Neural cell (in vitro differentiated cells): ENCODE results near the gene PELI2. TPM values are rescaled to one million over a fixed set of nuclear protein-coding genes. Genes with fewer than 3 reads are reported as not detected.

Experiments
- H2AFZ ChIP-seq: fragments of 200-600, 300-800 bp; sonication (generic), shearing (Covaris generic); 2 replicates; pipeline ENCODE4 v1.6.0; 2014; ENCODE audit warnings: low read depth, mild to moderate bottlenecking, antibody characterized with exemption, low read length, moderate library complexity
- H3F3A ChIP-seq: fragments of 200-600 bp; shearing (Covaris generic); 2 replicates; pipeline ENCODE4 v1.6.1; 2016; ENCODE audit warnings: mild to moderate bottlenecking, moderate library complexity, mixed read lengths, antibody characterized with exemption, low read length; ENCODE audit not compliant: insufficient read depth, poor library complexity, severe bottlenecking
- H3K27ac ChIP-seq: fragments of 200-600, 300-800 bp; sonication (generic), shearing (Covaris generic); 2 replicates; pipeline ENCODE4 v1.5.1; 2014; ENCODE audit warnings: mild to moderate bottlenecking, low read length, moderate library complexity
- H3K27me3 ChIP-seq: fragments of 300-800, 200-600 bp; sonication (generic), shearing (Covaris generic); 2 replicates; pipeline ENCODE4 v1.6.0; 2014; ENCODE audit warnings: mild to moderate bottlenecking, low read depth, low read length, moderate library complexity; ENCODE audit not compliant: insufficient read depth
- H3K36me3 ChIP-seq: fragments of 300-800, 200-600 bp; sonication (generic), shearing (Covaris generic); 2 replicates; pipeline ENCODE4 v1.5.1; 2014; ENCODE audit warnings: mild to moderate bottlenecking, antibody characterized with exemption, low read length, moderate library complexity; ENCODE audit not compliant: insufficient read depth
- H3K4me2 ChIP-seq: fragments of 300-800, 200-600 bp; sonication (generic), shearing (Covaris generic); 2 replicates; pipeline ENCODE4 v1.6.0; 2014; ENCODE audit warnings: mild to moderate bottlenecking, low read length
- H3K4me3 ChIP-seq: fragments of 300-800, 200-600 bp; sonication (generic), shearing (Covaris generic); 2 replicates; pipeline ENCODE4 v1.5.1; 2014; ENCODE audit warnings: mild to moderate bottlenecking, low read length, moderate library complexity
- H3K79me2 ChIP-seq: fragments of 200-600 bp; shearing (Covaris generic); replicated peaks from 2 replicates; pipeline ENCODE4 v1.6.0; 2014; ENCODE audit warnings: mild to moderate bottlenecking, low read length, moderate library complexity; ENCODE audit not compliant: insufficient read depth
- H3K9ac ChIP-seq: fragments of 300-800, 200-600 bp; sonication (generic), shearing (Covaris generic); 2 replicates; pipeline ENCODE4 v1.6.1; 2016; ENCODE audit warnings: mild to moderate bottlenecking, low read length, mixed read lengths
- H3K9me2 ChIP-seq: fragments of 200-600 bp; shearing (Covaris generic); 2 replicates; pipeline ENCODE4 v1.6.1; 2016; ENCODE audit warnings: mild to moderate bottlenecking, low read length, mixed read lengths; ENCODE audit not compliant: insufficient read depth
- H3K9me3 ChIP-seq: fragments of 200-600, 300-800 bp; sonication (generic), shearing (Covaris generic); 2 replicates; pipeline ENCODE4 v1.6.1; 2016; ENCODE audit warnings: mild to moderate bottlenecking, mixed run types, low read length, moderate library complexity, mixed read lengths
- H4K20me1 ChIP-seq: fragments of 200-600 bp; shearing (Covaris generic); 2 replicates; pipeline ENCODE4 v1.6.1; 2016; ENCODE audit warnings: mild to moderate bottlenecking, mixed run types; ENCODE audit not compliant: insufficient read depth
- EP300 ChIP-seq: fragments of 450-650 bp; conservative IDR thresholded peaks from 2 replicates; pipeline ENCODE4 v1.6.1; 2014; ENCODE audit warnings: antibody characterized with exemption, mild to moderate bottlenecking, moderate library complexity; ENCODE audit not compliant: poor library complexity, severe bottlenecking
- EZH2 ChIP-seq: fragments of 200-600, 300-800 bp; shearing (Covaris generic), sonication (generic); IDR thresholded peaks from 2 replicates; pipeline ENCODE4 v1.6.1; 2014; ENCODE audit warnings: antibody characterized with exemption, low read length, borderline replicate concordance, mild to moderate bottlenecking; ENCODE audit not compliant: insufficient read depth, poor library complexity, severe bottlenecking
- MXI1 ChIP-seq: fragments of 450-650 bp; conservative IDR thresholded peaks from 2 replicates; pipeline ENCODE4 v1.6.1; 2014; ENCODE audit warnings: antibody characterized with exemption, mild to moderate bottlenecking; ENCODE audit not compliant: poor library complexity, severe bottlenecking
- POLR2AphosphoS5 ChIP-seq: IDR thresholded peaks from 2 replicates; pipeline ENCODE4 v1.6.1; 2012
- RAD21 ChIP-seq: fragments of 450-650 bp; conservative IDR thresholded peaks from 2 replicates; pipeline ENCODE4 v1.6.1; 2014; ENCODE audit warnings: antibody characterized with exemption, mild to moderate bottlenecking, moderate library complexity
- SMC3 ChIP-seq: fragments of 450-650 bp; conservative IDR thresholded peaks from 2 replicates; pipeline ENCODE4 v1.6.1; 2014; ENCODE audit warnings: antibody characterized with exemption, mild to moderate bottlenecking, moderate library complexity; ENCODE audit not compliant: poor library complexity
- TAF1 ChIP-seq: IDR thresholded peaks from 2 replicates; pipeline ENCODE4 v1.6.1; 2012; ENCODE audit warnings: low read depth
- polyA plus RNA-seq: library from polyadenylated mRNA; depleted of rRNA; stranded (reverse); fragments of >200 nt; gene quantifications from 2 replicates; pipeline ENCODE4 v1.2.3, GENCODE V29; 2014
- TF ChIP-seq, protein P1 (sequence below): fragments of 450-650 bp; IDR thresholded peaks from 2 replicates; pipeline ENCODE4 v1.5.1; 2014; ENCODE audit warnings: antibody characterized with exemption, mild to moderate bottlenecking, moderate library complexity; ENCODE audit not compliant: poor library complexity, severe bottlenecking
- TF ChIP-seq, protein P2 (sequence below): IDR thresholded peaks from 2 replicates; pipeline ENCODE4 v1.6.1; 2012; ENCODE audit warnings: borderline replicate concordance

The PELI2 gene
- polyA plus RNA-seq, 1 donor from 2014 or later = 5.3 TPM

DNA sequence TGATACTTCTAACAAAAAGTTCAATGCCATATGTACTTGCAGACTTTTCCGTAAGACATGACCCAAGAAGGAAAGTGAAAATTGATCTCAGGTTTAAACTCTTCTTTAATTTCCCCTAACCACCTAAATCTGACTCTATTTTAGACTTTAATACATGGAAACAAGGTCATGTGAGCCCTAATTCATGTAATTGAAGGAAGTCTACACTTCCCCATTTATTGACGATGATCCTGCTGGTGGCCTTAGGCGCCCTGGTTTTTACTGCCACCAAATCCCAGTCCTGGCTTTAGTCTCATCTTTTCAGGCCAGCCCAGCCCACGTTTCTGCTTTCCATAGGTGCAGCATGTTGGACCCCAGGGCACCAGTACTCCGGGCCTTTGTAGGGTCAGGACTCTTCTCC is 157.9 kb downstream of the PELI2 start:
- no peaks in the 10 kb centered on the region for H3F3A ChIP-seq
- no peak overlapping the region for H3K9ac ChIP-seq
- H3K36me3 ChIP-seq = no peaks in the 10 kb centered on the region
- no peak overlapping the region for H3K27ac ChIP-seq
- H4K20me1 ChIP-seq = no peaks in the 10 kb centered on the region
- H3K4me3 ChIP-seq = no peak overlapping the region
- H3K9me2 ChIP-seq = no peaks in the 10 kb centered on the region
- H3K79me2 ChIP-seq = peaks cover 7% of the 10 kb centered on the region
- H2AFZ ChIP-seq = no peak overlapping the region
- H3K27me3 ChIP-seq = no peaks in the 10 kb centered on the region
- no peak overlapping the region for H3K4me2 ChIP-seq
- TF ChIP-seq MXI1 (no peak), EP300 (no peak), SMC3 (no peak), RAD21 (no peak), TAF1 (no peak), POLR2AphosphoS5 (no peak), EZH2 (no peak)
- TF ChIP-seq, protein P1, sequence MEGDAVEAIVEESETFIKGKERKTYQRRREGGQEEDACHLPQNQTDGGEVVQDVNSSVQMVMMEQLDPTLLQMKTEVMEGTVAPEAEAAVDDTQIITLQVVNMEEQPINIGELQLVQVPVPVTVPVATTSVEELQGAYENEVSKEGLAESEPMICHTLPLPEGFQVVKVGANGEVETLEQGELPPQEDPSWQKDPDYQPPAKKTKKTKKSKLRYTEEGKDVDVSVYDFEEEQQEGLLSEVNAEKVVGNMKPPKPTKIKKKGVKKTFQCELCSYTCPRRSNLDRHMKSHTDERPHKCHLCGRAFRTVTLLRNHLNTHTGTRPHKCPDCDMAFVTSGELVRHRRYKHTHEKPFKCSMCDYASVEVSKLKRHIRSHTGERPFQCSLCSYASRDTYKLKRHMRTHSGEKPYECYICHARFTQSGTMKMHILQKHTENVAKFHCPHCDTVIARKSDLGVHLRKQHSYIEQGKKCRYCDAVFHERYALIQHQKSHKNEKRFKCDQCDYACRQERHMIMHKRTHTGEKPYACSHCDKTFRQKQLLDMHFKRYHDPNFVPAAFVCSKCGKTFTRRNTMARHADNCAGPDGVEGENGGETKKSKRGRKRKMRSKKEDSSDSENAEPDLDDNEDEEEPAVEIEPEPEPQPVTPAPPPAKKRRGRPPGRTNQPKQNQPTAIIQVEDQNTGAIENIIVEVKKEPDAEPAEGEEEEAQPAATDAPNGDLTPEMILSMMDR = no peak
- TF ChIP-seq, protein P2, sequence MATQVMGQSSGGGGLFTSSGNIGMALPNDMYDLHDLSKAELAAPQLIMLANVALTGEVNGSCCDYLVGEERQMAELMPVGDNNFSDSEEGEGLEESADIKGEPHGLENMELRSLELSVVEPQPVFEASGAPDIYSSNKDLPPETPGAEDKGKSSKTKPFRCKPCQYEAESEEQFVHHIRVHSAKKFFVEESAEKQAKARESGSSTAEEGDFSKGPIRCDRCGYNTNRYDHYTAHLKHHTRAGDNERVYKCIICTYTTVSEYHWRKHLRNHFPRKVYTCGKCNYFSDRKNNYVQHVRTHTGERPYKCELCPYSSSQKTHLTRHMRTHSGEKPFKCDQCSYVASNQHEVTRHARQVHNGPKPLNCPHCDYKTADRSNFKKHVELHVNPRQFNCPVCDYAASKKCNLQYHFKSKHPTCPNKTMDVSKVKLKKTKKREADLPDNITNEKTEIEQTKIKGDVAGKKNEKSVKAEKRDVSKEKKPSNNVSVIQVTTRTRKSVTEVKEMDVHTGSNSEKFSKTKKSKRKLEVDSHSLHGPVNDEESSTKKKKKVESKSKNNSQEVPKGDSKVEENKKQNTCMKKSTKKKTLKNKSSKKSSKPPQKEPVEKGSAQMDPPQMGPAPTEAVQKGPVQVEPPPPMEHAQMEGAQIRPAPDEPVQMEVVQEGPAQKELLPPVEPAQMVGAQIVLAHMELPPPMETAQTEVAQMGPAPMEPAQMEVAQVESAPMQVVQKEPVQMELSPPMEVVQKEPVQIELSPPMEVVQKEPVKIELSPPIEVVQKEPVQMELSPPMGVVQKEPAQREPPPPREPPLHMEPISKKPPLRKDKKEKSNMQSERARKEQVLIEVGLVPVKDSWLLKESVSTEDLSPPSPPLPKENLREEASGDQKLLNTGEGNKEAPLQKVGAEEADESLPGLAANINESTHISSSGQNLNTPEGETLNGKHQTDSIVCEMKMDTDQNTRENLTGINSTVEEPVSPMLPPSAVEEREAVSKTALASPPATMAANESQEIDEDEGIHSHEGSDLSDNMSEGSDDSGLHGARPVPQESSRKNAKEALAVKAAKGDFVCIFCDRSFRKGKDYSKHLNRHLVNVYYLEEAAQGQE = no peak
- H3K9me3 ChIP-seq = no peaks in the 10 kb centered on the region

DNA sequence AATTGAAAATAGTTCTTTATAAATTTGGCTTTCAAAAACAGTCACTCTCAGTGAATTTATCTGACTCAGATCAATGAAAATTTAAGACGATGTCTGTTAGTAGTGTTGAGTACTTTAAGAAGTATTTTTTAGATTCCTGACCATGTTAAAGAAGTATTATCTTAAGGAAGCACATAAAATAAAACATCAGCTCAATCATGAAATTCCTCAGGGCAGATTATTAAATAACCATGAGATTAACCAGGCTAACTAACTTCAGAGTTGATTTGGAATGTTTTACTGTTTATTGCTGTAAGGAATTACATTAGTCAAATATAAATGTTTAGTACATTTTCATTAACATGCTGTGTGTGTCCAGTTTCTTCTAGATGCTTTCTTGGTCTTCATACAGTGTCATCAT is 160.2 kb downstream of the PELI2 start:
- TF ChIP-seq, protein P1 = no peak
- no peak for TF ChIP-seq RAD21
- no peak for TF ChIP-seq POLR2AphosphoS5
- no peak for TF ChIP-seq MXI1
- no peak for TF ChIP-seq TAF1
- TF ChIP-seq, protein P2 = no peak
- TF ChIP-seq EP300 = no peak
- TF ChIP-seq SMC3 = no peak
- TF ChIP-seq EZH2 = no peak
- H3K9me2 ChIP-seq = no peaks in the 10 kb centered on the region
- H3K27me3 ChIP-seq = no peaks in the 10 kb centered on the region
- H3K9ac ChIP-seq = no peak overlapping the region
- no peak overlapping the region for H3K4me3 ChIP-seq
- no peaks in the 10 kb centered on the region for H3F3A ChIP-seq
- H2AFZ ChIP-seq = no peak overlapping the region
- no peaks in the 10 kb centered on the region for H3K9me3 ChIP-seq
- peaks cover 4% of the 10 kb centered on the region for H3K79me2 ChIP-seq
- H3K27ac ChIP-seq = no peak overlapping the region
- no peaks in the 10 kb centered on the region for H4K20me1 ChIP-seq
- no peaks in the 10 kb centered on the region for H3K36me3 ChIP-seq
- H3K4me2 ChIP-seq = no peak overlapping the region
